GM21619 (cell line): Measurements from ENCODE around the gene DNAJB12.
A peak's percentile ranks its signal among the peaks of the same experiment; 100 is the strongest.
"Not testable (repeated sequence)": the region's sequence is repeated elsewhere in the genome, so short reads cannot be mapped to it uniquely, and the experiment has no call there.

Experiments used
- ATAC-seq: cut with Tn5 transposase; IDR thresholded peaks from one replicate; pipeline ENCODE4 v1.9.1; 2021; ENCODE audit not compliant: unreplicated experiment

DNAJB12 gene

DNA sequence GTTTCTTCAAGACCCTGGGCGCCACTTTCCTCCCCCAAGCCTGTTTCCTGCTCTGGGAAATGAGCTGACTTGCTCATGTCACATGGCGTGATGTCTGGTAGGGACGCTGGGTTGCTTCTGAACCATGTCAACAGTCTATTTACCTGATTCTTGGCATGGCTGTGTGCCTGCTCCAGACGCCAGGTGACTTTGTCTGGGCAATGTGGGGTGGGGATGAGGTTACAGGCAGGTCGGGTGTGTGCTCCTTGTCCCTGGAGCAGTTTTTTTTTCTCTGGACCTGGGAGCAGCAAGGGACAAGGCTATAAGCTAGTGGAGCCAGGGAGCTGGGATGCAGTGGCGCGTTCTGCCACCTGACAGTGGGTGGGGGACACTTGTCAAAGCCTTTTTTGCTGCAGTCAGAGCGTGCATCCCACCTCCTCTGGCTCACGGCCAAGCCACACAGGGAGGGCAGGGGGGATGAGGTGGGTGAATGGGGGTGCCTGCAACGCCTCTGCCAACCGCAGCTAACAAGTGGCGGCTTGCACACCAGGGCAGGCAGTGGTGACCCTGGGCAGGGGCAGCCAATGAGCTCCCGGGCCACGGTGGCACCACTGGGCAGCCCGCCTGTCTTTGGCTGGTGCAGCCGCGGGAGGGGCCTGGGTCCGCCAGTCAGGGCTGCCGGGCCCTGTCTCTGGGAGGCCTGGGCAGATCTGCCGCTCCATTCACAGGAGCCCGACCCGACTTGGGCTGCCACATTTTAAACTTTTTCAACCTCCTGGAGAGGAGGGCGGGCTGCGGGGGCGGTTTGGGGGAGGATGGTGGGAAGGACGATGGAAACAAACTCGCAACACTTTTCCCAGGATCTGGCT, 22.9 kb downstream of the DNAJB12 start:
- ATAC-seq: peak; percentile 37

DNA sequence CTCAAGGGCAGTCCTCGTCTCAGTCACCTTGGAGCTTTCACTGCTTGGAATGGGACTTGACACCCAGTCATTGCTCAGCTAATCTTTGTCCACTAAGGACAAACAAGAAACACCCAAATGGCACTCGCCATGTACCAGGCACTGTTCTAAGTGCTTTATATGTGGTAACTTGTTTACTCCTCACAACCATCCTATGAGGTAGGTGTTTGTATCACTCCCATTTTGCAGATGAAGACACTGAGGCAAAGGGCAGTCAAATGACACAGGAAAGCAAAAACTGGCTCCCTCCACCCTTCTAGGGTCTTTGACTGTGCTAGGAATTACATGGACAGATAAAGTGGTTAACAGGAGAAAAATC, 24.7 kb downstream of the DNAJB12 start:
- ATAC-seq: no peak

- ATAC-seq: no peak
Measured at GRCh38 chr10:72329290-72330068, 25.2 kb downstream of the DNAJB12 start.

GRCh38 chr10:72328829-72329204, 25.9 kb downstream of the DNAJB12 start:
- ATAC-seq: no peak

GRCh38 chr10:72328045-72328828, 26.5 kb downstream of the DNAJB12 start:
- ATAC-seq: no peak

GRCh38 chr10:72326665-72327603, 27.8 kb downstream of the DNAJB12 start:
- ATAC-seq: not testable (repeated sequence)

GRCh38 chr10:72325243-72326175, 29.2 kb downstream of the DNAJB12 start:
- ATAC-seq: not testable (repeated sequence)

- no peak for ATAC-seq
Measured at GRCh38 chr10:72323771-72324191, 30.9 kb downstream of the DNAJB12 start.

DNA sequence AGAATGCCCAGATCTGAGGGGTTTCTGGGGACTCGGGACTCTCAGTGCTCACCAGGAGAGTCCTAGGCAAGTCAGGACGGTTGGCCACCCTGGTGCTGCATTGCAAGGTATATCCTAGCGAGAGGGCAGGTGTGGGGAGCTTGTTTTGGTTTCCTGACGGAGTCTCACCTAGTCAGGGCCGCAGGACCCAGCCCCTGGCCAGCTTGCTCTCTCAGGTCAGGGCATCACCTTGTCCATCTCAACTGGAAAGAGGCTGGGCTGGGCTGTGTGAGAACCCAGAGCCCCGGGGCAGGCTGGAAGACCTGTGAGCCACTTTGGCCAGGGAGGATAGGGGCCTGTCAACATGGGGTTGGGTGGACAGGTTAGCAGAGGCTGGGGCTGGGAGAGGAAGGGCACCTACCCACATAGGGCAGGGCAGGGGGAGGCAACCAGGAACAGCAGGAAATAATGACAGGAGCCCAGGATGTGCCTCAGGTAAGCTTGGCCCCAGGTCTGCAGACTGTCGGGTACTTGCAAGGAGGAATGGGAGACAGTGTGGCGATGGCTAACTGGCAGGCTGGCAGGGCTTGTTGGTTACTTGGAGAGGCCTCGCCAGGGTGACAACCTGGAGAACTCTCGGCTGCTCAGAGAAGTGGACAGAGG, 31.5 kb downstream of the DNAJB12 start:
- ATAC-seq: no peak

DNA sequence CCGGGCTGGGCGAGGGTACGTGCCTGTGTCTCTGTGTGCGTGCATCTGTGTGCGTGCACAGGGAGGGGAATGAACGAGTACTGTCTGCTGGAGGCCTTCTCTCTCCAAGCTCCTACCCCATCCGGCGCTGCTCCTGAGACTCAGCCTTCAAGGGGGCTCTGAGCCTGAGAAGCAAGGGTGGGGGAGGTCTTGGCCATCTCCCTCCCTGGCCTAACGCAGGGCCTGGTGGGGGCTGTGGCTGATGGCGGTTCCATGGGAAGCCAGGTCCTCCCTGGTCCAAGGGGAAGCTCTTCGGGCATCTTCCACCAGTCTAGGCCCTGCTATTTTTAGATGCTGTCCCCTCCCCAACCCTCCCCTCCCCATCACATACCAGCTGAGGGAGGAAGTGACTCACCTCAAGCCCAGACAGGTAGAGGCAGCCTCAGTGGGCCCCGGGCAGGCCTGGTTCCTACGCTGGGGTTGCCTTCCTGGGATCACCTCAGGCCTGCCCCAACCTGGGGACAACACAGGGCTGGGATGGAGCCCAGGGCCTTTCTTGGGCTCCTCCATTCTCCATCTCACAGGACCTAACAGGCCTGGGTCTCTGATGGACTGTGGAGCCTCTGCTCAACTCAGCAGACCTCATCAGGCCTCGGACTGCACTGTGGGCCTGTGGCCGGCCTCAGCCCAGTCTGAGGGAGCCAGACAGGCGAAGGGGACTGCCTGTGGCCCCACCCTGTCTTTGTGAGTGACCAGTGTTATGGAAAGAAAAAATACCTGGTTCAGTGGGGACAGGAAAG, 32.2 kb downstream of the DNAJB12 start:
- ATAC-seq: no peak

- ATAC-seq: no peak
Measured at GRCh38 chr10:72322030-72322279, 32.8 kb downstream of the DNAJB12 start.

GRCh38 chr10:72321248-72322029, 33.3 kb downstream of the DNAJB12 start:
- no peak for ATAC-seq

DNA sequence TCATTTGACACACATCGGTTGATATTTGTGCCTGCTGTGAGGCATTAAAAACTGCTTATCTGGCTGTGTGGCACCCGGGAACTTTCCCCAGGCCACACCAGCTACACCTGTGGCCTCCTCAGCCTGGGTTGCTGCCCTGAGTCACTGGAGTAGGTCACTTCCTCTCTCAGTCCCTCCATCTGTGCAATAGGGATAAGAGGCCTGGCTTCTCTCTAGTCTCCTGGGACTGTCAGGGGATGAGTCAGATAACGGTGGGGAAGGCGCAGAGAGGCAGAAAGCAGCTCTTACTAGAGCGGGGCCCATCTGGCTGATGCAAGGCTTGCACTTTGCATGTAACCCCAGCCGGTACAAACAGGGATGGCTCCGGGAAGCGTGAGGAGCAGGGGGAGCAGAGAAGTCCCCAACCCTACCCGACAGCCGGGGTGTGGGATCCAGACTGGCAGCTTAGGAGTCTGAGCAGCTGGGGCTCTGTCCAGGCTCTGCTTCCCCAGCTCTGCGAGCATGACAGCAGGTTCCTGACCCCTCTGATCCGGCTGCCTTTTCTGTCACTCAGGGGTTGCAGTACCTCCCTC, 34.0 kb downstream of the DNAJB12 start:
- ATAC-seq: peak; percentile 63

- ATAC-seq: peak; percentile 35
Measured at GRCh38 chr10:72319416-72320254, 35.1 kb downstream of the DNAJB12 start.

GRCh38 chr10:72318418-72319262, 36.1 kb downstream of the DNAJB12 start:
- ATAC-seq: no peak
